ENCODE data around the gene SPOPL. TPM values are rescaled to one million over a fixed set of nuclear protein-coding genes. Genes with fewer than 3 reads are reported as not detected.
"Not testable (repeated sequence)": the region's sequence is repeated elsewhere in the genome, so short reads cannot be mapped to it uniquely, and the experiment has no call there.

The SPOPL gene
- total RNA-seq, 4 donors from 2014 or later, result 25.4 to 1,178 (median 36.7) TPM

- intact Hi-C loops (cut with DNase I; ENCODE audit: low total_unique reads) (no loop called here), in situ Hi-C loops (cut with MboI; ENCODE audit: low pct_ligation_motif_present in 1 of 4, low pct_unique_long_range_greater_than_20kb in 1 of 4, low sequenced_read_pairs in 3 of 4) (no loop called here)
- no peak overlapping the region for H3K27ac ChIP-seq
- TF ChIP-seq EP300 (IDR thresholded peaks at IDR 0.05; ENCODE audit: low read depth), result no peak
- TF ChIP-seq POLR2A (IDR thresholded peaks at IDR 0.05), result no peak
- TF ChIP-seq CTCF (IDR thresholded peaks at IDR 0.05), result no peak
- no peak for TF ChIP-seq POLR2AphosphoS5 (IDR thresholded peaks at IDR 0.05)
- H3K36me3 ChIP-seq, result no peaks in the 10 kb centered on the region
- no peaks in the 10 kb centered on the region for H3K9me3 ChIP-seq
- DNase-seq, result no peak
- H3K4me1 ChIP-seq, result no peaks in the 10 kb centered on the region
- H3K27me3 ChIP-seq, result no peaks in the 10 kb centered on the region
- no peak overlapping the region for H3K4me3 ChIP-seq
- WGBS, 2 donors (ENCODE audit: low coverage in 1 of 2), result 73 to 79% methylated on average over 2 of the region's 2 CpGs
Observed at GRCh38 chr2:138455275-138455674, 46.3 kb upstream of the SPOPL start.

GRCh38 chr2:138455691-138456090 is 45.9 kb upstream of the SPOPL start:
- H3K36me3 ChIP-seq, result no peaks in the 10 kb centered on the region
- TF ChIP-seq POLR2A (IDR thresholded peaks at IDR 0.05) (no peak), POLR2AphosphoS5 (IDR thresholded peaks at IDR 0.05) (no peak), EP300 (IDR thresholded peaks at IDR 0.05; ENCODE audit: low read depth) (no peak), CTCF (IDR thresholded peaks at IDR 0.05) (no peak)
- no peak for DNase-seq
- 75% methylated on average over 2 of the region's 2 CpGs; no CpG with 5 or more reads in 1 of the 2 donors for WGBS, 2 donors (ENCODE audit: low coverage in 1 of 2)
- H3K27me3 ChIP-seq, result no peaks in the 10 kb centered on the region
- intact Hi-C loops (cut with DNase I; ENCODE audit: low total_unique reads) (no loop called here), in situ Hi-C loops (cut with MboI; ENCODE audit: low pct_ligation_motif_present in 1 of 4, low pct_unique_long_range_greater_than_20kb in 1 of 4, low sequenced_read_pairs in 3 of 4) (no loop called here)
- no peaks in the 10 kb centered on the region for H3K9me3 ChIP-seq
- H3K4me3 ChIP-seq, result no peak overlapping the region
- H3K4me1 ChIP-seq, result no peaks in the 10 kb centered on the region
- H3K27ac ChIP-seq, result no peak overlapping the region

GRCh38 chr2:138462689-138463088 is 38.9 kb upstream of the SPOPL start:
- in situ Hi-C loops (cut with MboI; ENCODE audit: low pct_ligation_motif_present in 1 of 4, low pct_unique_long_range_greater_than_20kb in 1 of 4, low sequenced_read_pairs in 3 of 4); intact Hi-C loops (cut with DNase I; ENCODE audit: low total_unique reads); H3K4me1 ChIP-seq; H3K27me3 ChIP-seq; H3K27ac ChIP-seq; DNase-seq; H3K4me3 ChIP-seq; H3K36me3 ChIP-seq: not testable (repeated sequence)
- 90 to 98% methylated on average over 1 to 3 of the region's 3 CpGs for WGBS, 2 donors (ENCODE audit: low coverage in 1 of 2)
- H3K9me3 ChIP-seq, result peaks cover 0 to 12% of the 10 kb centered on the region in 2 donors

GRCh38 chr2:138468617-138469016 is 33.0 kb upstream of the SPOPL start:
- in situ Hi-C loops (cut with MboI; ENCODE audit: low pct_ligation_motif_present in 1 of 4, low pct_unique_long_range_greater_than_20kb in 1 of 4, low sequenced_read_pairs in 3 of 4) (no loop called here), intact Hi-C loops (cut with DNase I; ENCODE audit: low total_unique reads) (no loop called here)
- H3K4me1 ChIP-seq, result no peaks in the 10 kb centered on the region
- DNase-seq, result no peak
- H3K4me3 ChIP-seq, result no peak overlapping the region
- no peaks in the 10 kb centered on the region for H3K36me3 ChIP-seq
- H3K27me3 ChIP-seq, result no peaks in the 10 kb centered on the region
- 0% methylated on average over 1 of the region's 1 CpG for WGBS, 2 donors (ENCODE audit: low coverage in 1 of 2)
- no peaks in the 10 kb centered on the region for H3K9me3 ChIP-seq
- H3K27ac ChIP-seq, result no peak overlapping the region
- TF ChIP-seq POLR2AphosphoS5 (IDR thresholded peaks at IDR 0.05) (no peak), CTCF (IDR thresholded peaks at IDR 0.05) (no peak), POLR2A (IDR thresholded peaks at IDR 0.05) (no peak), EP300 (IDR thresholded peaks at IDR 0.05; ENCODE audit: low read depth) (no peak)

- in situ Hi-C loops (cut with MboI; ENCODE audit: low pct_ligation_motif_present in 1 of 4, low pct_unique_long_range_greater_than_20kb in 1 of 4, low sequenced_read_pairs in 3 of 4) (no loop called here), intact Hi-C loops (cut with DNase I; ENCODE audit: low total_unique reads) (no loop called here)
- Histone ChIP-seq H3K4me1 (no peaks in the 10 kb centered on the region), H3K27ac (no peak overlapping the region), H3K27me3 (no peaks in the 10 kb centered on the region), H3K9me3 (no peaks in the 10 kb centered on the region), H3K36me3 (no peaks in the 10 kb centered on the region), H3K4me3 (no peak overlapping the region)
- DNase-seq, result no peak
- WGBS, 2 donors (ENCODE audit: low coverage in 1 of 2), result 83 to 100% methylated on average over 1 of the region's 1 CpG
- TF ChIP-seq POLR2A (IDR thresholded peaks at IDR 0.05) (no peak), EP300 (IDR thresholded peaks at IDR 0.05; ENCODE audit: low read depth) (no peak), POLR2AphosphoS5 (IDR thresholded peaks at IDR 0.05) (no peak)
Observed at GRCh38 chr2:138469411-138469810, 32.2 kb upstream of the SPOPL start.

All from transverse colon (tissue), 4 donors.